ENCODE results near the gene CXorf49.
"Not testable (repeated sequence)": the region's sequence is repeated elsewhere in the genome, so short reads cannot be mapped to it uniquely, and the experiment has no call there.

DNA sequence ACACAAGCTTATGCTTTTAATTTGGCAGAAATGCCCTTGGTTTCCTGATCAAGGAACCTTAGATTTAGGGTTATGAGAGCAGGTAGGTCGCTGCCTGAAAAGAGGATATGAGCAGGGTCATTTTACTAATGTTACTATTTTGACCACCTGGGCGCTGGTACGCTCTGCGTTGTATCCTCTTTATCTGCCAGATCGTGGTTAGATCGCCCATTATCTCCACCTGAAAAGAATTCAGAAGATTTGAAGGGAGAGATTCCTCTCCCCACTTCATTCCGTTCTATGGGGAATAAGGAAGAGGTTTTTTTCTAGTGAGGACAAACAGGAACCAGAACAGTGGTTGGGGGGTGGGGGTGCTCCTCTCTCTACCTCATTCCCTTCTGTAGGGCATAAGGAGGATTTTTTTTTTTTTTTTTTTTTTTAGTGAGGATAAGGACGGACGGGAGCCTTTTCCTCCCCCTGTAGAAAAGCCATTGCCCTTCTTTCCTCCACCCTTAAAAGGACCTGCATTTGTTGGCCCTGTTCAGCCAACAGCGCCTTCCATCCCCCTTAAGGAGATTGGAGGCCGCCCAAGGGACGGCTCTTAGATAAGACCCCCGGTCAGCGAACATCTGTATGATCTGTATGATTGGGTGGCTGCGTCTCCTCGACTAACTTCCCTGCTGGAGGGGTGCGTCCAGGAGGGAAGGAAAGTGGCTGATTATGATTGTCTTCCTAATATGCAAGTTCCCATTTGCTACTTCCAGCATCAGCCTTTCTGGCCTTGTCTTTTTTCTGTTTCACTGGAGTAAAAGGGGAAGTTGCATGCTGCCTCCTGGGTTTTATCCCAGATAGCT is 20.4 kb downstream of the CXorf49 start:
- TF ChIP-seq, protein P1, sequence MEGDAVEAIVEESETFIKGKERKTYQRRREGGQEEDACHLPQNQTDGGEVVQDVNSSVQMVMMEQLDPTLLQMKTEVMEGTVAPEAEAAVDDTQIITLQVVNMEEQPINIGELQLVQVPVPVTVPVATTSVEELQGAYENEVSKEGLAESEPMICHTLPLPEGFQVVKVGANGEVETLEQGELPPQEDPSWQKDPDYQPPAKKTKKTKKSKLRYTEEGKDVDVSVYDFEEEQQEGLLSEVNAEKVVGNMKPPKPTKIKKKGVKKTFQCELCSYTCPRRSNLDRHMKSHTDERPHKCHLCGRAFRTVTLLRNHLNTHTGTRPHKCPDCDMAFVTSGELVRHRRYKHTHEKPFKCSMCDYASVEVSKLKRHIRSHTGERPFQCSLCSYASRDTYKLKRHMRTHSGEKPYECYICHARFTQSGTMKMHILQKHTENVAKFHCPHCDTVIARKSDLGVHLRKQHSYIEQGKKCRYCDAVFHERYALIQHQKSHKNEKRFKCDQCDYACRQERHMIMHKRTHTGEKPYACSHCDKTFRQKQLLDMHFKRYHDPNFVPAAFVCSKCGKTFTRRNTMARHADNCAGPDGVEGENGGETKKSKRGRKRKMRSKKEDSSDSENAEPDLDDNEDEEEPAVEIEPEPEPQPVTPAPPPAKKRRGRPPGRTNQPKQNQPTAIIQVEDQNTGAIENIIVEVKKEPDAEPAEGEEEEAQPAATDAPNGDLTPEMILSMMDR (IDR thresholded peaks at IDR 0.05; ENCODE audit: low read depth, low read length): not testable (repeated sequence)
- TF ChIP-seq POLR2A (IDR thresholded peaks at IDR 0.05; ENCODE audit: extremely low read depth, insufficient read length): not testable (repeated sequence)
